NK-92 (cell line): ENCODE data around the gene ACR.

Source experiments
- DNase-seq: peaks from one replicate; lab custom pipeline; 2025; ENCODE audit not compliant: unreplicated experiment; lab: John Stamatoyannopoulos, UW

ACR gene

DNA sequence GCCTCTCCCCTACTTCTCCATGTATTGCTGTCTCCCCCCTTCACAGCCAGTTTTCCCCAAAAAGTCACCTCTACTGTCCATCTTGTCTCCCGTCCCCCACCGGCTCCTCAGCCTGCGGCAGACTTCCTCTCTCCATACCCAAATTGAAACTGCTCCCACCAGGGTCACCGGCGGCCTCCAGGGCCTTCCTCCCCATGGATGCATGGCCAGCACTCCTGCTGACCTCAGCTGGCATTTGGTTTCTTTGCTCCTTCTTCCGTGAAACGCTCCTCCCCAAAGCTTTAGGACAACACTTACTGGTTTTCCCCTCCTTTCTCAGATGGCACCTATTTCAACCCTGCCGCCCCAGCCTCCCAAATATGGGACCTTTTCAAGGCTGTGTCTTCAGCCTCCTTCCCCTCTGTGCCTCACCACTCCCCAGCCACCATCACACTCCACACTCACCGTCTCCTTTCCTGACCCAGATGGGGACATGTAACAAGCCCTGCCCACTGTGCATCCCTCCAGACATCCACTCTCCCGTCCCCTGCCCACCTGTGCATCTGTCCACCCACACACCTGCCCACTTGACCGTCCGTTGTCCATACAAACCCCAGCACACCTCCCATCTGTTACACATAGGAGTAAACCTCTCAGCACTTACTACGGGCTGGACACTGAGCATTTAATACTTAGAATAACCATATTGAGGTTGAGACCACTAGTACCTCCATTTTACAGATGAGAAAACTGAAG, 21.5 kb upstream of the ACR start:
- no peak for DNase-seq

DNA sequence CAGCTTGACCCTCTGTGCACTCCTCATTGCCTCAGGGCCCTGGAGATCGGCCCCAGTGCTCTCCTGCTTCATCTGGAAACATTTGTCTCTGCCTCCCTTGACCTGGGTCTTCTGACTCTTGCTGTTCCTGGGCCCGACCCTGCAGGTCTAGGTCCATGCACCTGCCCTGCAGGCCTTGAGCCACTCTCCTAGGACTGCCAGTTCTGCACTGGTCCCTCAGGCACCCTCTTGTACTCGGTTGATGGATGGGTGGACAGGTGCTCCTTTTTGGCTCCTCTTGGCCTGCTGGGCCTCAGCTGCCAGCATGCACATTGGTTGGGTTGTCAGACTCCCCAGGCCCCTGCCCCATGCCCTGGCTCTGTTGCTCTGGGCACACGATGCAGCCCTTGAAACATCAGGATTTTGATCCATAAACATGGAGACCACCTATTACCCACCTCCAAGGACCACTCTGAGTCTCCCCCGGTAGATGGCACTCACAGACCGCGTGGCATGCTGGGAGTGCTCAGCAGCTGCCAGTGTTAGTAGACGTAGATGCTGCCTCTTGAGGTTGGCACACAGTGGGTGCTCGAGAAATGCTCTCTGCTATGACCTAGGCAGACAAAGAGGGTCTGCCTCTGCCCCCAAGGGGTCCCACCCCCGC, 20.2 kb upstream of the ACR start:
- DNase-seq = no peak

DNA sequence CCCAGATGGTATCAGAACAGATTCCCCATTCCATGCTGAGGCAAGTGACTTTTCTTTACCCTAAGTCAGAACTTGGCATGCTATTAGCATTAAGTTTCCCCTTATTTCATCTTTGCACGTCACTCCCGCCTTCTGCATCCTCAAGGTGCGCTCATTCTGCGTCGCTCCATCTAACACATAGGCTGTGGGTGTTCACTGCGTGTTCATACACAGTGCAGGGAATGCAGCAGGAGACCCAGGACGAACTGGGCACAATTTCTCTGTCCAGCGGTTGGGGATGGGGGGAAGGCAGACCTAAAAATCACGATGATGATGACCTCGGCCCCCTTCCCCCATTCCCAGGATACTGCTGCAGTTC, 19.7 kb upstream of the ACR start:
- DNase-seq = no peak

DNA sequence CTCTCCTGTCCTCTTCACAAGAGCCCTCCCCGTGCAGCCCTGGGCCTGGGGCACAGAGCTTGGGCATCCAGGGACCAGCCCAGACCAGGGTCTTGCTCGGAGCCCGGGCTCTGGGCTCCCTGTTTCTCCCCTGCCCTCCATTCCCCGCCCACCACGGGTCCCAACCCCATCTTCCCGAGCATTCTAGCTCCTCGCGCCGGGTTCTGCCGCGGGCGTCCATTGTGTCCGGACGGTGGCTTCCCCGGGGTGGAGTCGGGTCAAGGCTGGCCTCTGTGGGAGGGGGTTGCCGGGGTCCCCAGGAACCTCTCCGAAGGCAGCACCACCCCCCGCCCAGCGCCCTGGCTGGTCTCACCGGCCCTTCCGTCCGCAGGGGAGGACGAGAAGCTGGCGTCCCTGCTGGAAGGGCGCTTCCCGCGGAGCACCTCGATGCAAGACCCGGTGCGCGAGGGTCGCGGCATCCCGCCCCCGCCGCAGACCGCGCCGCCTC, 18.1 kb upstream of the ACR start:
- DNase-seq = no peak

DNA sequence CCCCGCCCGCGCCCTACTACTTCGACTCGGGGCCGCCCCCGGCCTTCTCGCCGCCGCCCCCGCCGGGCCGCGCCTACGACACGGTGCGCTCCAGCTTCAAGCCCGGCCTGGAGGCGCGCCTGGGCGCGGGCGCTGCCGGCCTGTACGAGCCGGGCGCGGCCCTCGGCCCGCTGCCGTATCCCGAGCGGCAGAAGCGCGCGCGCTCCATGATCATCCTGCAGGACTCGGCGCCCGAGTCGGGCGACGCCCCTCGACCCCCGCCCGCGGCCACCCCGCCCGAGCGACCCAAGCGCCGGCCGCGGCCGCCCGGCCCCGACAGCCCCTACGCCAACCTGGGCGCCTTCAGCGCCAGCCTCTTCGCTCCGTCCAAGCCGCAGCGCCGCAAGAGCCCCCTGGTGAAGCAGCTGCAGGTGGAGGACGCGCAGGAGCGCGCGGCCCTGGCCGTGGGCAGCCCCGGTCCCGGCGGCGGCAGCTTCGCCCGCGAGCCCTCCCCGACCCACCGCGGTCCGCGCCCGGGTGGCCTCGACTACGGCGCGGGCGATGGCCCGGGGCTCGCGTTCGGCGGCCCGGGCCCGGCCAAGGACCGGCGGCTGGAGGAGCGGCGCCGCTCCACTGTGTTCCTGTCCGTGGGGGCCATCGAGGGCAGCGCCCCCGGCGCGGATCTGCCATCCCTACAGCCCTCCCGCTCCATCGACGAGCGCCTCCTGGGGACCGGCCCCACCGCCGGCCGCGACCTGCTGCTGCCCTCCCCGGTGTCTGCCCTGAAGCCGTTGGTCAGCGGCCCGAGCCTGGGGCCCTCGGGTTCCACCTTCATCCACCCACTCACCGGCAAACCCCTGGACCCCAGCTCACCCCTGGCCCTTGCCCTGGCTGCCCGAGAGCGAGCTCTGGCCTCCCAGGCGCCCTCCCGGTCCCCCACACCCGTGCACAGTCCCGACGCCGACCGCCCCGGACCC, 17.4 kb upstream of the ACR start:
- no peak for DNase-seq

DNA sequence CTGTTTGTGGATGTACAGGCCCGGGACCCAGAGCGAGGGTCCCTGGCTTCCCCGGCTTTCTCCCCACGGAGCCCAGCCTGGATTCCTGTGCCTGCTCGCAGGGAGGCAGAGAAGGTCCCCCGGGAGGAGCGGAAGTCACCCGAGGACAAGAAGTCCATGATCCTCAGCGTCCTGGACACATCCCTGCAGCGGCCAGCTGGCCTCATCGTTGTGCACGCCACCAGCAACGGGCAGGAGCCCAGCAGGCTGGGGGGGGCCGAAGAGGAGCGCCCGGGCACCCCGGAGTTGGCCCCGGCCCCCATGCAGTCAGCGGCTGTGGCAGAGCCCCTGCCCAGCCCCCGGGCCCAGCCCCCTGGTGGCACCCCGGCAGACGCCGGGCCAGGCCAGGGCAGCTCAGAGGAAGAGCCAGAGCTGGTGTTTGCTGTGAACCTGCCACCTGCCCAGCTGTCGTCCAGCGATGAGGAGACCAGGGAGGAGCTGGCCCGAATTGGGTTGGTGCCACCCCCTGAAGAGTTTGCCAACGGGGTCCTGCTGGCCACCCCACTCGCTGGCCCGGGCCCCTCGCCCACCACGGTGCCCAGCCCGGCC, 16.7 kb upstream of the ACR start:
- no peak for DNase-seq

DNA sequence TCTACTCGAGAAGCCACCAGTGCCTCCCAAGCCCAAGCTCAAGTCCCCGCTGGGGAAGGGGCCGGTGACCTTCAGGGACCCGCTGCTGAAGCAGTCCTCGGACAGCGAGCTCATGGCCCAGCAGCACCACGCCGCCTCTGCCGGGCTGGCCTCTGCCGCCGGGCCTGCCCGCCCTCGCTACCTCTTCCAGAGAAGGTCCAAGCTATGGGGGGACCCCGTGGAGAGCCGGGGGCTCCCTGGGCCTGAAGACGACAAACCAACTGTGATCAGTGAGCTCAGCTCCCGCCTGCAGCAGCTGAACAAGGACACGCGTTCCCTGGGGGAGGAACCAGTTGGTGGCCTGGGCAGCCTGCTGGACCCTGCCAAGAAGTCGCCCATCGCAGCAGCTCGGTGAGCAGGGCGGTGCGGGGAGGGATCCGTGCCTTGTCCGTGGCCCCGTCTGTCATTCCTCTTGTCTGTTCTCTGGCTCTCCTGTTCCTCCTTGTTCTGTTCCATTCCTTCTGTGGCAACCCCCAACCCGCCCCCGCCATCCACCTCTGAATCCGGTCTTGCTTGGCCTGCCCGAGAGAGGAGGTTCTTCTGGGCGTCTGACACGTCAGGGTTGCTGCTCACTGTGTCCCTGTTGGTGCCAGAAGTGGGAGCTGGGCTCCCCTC, 15.8 kb upstream of the ACR start:
- DNase-seq = no peak

DNA sequence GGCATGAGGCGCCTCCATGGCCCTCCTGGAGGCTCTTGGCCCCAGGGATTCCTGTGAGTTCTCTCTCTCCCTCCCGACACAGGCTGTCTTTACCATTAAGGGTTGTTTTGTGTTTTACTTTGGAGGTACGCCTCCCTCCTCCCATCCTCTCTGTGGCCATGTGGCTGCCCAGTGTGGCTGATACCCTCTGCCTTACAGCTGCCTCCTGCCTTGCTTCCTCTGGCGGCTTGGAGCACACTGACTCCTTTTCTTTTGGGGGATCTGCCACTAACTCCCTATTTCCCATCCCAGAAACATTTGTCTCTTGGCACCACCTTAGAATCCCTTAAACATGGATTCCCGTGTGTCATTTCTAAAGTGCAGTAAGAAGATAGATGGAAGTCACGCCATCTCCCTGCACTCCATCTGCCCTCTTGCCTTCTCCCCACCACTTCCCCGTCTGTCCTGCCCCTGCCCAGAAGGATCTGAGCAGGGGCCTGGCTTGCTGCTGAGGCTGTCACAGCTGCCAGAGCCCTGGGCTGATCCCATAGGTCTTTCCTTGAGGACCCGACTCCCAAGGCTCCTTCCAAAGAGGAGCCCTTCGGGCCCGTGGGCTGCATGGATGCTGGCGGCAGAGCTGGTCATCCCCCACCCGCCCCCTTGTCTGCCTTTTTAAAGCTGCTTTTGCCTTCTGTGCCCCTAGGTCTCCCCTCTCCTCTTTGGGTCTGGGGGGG, 15.1 kb upstream of the ACR start:
- DNase-seq = no peak

DNA sequence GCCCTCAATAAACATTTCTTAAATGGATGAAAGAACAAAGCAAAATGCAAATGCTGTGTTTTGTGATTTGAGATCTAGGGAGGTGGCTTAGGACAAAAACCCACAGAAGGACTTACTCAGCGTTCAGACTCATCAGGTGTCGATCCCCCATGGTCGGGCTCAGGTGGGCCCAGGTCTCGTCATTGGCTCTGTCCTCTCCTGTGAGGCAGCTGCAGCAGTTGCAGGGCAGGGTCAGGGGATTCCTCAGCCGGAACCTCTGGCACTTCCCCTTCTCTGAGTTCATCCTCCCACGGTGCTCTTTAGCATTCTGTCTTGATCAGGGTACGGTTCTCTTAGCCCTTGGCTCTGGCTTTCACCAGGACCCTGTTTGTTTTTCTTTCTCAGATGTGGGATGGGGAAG, 14.0 kb upstream of the ACR start:
- DNase-seq = no peak

DNA sequence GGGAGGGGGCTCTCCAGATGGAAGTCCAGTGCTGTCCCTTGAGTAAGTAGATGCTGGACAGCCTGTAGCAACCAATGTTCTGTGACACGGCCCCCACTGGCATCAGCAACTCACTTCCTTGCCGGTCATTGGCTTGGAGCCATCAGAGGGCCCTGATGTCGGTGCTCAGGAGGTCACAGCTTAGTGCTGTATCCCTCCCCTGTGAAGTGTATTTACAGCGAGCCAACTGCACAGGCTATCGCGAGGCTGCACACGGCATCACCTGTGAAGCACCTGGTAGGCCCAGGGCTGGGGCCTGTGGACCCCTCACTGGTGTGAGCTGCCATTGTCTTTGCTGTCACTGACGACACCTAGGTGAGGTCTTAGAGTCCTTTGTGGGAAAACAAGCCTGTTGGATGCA, 13.4 kb upstream of the ACR start:
- DNase-seq = no peak

DNA sequence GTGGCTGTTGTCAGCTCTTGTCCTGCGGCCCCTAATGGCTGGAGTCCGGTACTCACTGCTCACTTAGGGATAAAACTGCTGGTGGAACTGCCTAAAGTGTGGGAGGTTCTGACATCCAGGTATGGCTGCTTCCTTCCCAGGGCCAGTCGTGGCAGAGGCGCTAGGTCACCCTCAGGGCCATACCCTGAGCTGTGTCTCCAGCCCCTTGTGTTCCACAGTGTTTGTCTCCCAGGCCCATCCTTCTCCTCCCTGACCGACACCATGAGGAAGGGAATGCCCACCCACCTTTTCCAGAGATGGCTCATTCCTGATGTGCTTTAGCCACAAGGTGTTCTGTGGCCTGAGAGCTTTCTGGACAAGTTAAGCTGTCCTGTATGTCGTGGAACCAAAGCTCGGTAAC, 12.4 kb upstream of the ACR start:
- no peak for DNase-seq

DNA sequence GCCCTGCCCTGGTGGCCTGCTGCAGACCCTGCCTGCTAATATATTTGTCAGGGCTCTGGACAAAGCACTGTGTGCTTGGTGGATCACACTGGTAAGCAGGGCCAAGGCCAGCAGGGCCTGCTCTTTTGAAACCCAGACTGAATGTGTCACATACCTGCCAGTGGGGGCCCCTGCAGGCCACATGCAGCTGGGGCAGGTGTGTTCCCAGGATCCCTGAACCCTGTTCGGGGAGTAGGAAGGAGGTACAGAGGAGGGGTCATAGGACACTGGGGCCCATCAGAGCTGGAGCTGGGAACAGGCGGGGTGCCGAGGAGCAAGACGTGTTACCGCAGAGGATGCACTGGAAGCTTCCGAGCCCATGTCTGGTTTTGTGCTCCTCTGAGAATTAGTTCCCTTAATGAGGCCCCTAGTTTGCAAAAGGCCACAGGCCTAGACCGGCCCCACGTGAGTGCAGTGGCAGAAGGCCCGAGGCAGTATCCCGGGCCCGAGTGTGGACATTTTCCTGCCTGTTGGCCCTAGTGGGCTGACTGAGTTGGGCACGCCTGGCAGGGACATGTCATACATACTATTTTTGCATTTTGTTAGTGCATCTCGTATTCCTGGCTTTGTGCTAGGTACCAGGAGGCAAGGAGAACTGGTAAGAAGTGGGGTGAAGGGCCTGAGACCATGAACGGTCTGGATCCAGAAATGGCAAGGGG, 11.2 kb upstream of the ACR start:
- DNase-seq = no peak

DNA sequence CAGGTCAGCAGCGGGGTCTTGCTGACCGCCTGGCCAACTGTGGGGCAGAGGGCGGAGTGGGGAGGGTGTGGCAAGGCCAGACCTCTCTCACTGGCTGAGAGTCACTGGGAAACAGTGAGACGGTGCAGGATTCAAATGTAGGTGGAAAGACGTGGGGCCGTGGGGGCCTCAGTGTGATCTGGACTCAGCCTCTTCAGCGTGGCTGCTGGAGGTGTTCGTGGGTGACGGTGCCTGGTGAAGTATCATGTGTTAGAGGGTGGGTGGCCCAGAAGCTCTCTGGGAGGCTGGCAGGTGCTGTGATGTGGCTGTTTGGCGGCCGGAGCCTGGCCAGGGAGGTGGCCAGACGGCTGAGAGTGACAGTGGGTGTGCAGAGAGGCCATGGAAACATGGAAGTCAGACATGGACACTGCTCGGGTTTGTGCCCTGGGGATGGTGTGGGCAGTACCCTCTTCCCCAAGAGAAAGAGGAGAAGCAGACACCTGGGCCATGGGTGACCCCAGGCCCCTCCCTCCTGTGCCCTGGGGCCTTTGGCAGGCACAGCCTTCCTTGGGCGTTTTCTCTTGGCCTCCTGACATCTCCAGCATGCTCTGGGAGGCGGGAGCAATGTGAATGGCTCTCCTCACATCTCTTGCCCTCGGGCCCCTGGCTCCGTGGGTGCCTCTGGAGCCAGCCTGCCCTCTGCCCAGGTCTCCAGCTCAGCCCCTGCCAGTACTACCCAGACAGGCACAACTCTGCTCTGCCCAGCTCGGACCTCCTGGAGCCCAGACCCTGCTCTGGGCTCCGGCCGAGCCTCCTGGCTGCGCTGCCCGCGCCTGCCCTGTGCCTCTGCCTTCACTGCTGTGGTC, 10.1 kb upstream of the ACR start:
- DNase-seq = no peak

DNA sequence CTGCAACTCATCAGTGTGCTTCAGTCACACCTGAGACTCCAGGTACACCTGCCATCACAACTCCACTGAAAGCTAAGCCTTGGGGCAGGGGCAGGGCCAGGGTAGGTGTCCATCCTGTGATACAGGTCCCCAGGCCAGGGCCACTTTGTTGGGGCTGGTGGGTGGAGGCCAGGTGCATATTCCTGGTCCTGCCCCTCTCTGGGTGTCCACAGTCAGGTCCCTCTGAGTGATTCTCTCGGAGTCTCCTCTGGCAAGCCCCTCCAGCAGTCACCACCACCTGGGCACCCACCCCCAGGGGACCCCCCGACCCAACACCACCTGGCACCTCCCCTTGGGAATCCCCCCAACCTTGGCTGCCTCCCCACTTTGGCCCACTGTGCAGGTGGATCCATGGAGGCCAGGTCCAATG, 9.5 kb upstream of the ACR start:
- DNase-seq = no peak

DNA sequence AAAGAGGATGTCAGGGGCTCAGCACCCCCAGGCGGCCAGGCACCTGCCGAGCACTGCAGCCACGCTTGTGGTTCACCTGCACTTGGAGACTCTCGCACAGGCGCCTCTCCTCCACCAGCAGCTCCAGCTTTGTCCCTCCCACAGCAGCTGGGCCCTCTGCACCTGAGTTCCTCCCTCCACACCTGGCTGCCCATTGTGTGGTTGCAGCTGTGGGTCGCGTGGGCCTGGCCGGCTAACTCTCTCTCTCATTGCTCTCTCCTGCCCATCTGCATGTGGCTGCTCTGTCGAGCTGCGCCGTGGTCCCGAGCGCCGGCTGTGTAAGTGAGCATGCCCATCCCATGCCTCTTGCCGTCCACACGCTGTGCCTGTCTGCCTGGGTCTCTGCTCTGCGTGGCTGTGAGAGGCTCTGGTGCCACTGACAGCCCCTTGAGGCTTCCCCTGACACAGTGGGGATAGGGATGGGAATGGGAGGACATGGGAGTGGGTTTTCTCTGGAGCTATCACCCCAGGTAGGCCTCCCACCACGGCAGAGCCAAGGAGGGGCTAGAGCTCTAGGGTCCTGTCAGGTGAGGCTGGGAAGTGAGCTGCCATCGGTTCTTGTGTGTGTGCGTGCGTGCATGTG, 8.5 kb upstream of the ACR start:
- no peak for DNase-seq

DNA sequence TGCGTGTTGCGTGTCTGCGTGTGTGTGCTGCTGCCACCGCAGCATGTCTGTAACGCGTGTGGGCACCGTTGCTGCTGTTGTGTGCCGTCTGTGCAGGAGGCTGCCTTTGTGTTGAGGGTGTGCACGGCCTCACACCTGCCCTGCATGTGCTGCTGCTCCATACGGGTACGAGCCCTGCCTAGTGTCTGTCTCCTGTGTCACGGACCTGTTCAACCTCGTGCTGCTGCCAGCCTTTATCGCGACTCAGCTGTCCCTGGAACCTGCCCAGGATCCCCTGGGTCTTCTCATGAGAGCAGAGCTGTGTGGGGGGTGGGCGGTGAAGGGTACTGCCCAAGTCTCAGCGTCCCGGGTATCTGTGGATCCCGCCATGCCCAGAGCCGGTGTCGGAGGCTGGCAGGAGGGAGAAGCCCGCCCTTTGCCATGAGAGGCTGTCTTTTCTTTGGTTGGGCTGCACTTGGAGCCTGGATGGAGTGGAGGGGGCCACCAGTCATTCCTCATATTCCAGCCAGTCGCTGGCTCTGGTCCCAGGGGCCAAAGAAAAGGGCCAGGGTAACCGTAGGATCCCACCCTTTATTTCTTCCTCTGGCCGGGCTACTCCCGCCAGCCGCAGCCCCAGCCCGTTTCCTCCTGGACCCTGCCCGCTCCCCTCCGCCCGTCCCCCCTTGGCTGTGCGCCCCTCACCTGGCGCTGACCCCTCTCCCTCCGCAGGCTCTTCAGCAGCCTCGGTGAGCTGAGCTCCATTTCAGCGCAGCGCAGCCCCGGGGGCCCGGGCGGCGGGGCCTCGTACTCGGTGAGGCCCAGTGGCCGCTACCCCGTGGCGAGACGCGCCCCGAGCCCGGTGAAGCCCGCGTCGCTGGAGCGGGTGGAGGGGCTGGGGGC, 7.8 kb upstream of the ACR start:
- no peak for DNase-seq

DNA sequence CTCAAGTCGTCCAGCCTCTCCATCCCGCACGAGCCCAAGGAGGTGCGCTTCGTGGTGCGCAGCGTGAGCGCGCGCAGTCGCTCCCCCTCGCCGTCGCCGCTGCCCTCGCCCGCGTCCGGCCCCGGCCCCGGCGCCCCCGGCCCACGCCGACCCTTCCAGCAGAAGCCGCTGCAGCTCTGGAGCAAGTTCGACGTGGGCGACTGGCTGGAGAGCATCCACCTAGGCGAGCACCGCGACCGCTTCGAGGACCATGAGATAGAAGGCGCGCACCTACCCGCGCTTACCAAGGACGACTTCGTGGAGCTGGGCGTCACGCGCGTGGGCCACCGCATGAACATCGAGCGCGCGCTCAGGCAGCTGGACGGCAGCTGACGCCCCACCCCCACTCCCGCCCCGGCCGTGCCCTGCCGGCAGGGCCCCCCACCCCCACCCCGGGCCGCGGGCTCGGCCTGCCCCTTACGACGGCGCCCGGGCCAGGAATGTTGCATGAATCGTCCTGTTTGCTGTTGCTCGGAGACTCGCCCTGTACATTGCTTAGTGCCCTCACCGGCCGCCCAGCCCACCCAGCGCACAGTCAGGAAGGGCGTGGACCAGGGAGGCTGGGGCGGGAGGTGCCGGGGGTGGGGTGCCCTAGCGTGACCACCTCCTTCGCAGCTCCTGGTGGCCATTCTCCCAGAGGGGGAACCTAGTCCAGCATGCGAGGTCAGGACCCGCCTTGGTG, 6.9 kb upstream of the ACR start:
- DNase-seq = no peak
